A549 (cell line): ENCODE data around the gene GSDMA.

Source experiments
- CHD4 ChIP-seq: fragments of 200-600 bp; sonication (generic); IDR thresholded peaks from 2 replicates; pipeline ENCODE4 v1.6.1; 2016; ENCODE audit warnings: antibody characterized with exemption, mild to moderate bottlenecking, borderline replicate concordance
- EP300 ChIP-seq, 2 experiments: fragments of >200 bp; sonication (Bioruptor Twin); formaldehyde crosslinking; IDR thresholded peaks; 2 replicates in 1 of 2; 3 replicates in 1 of 2; pipeline ENCODE4 v1.6.1; 2016 to 2017
- HDAC2 ChIP-seq: fragments of 200-600 bp; sonication (generic); IDR thresholded peaks from 2 replicates; pipeline ENCODE4 v1.6.1; 2016
- POLR2A ChIP-seq: IDR thresholded peaks from 2 replicates; pipeline ENCODE4 v1.6.1; 2012; ENCODE audit warnings: mild to moderate bottlenecking, low read length
- RAD21 ChIP-seq, 2 experiments: fragments of >200 bp in 1 of 2; sonication (Bioruptor Twin) in 1 of 2; formaldehyde crosslinking in 1 of 2; IDR thresholded peaks in 1 of 2; conservative IDR thresholded peaks in 1 of 2; 2 replicates in 1 of 2; 3 replicates in 1 of 2; pipeline ENCODE4 v1.6.1; 2012 to 2018; ENCODE audit warnings: inconsistent platforms in 1 of 2
- TF ChIP-seq, protein P1 (sequence below): IDR thresholded peaks from 2 replicates; pipeline ENCODE4 v1.6.1; 2012; ENCODE audit warnings: low read depth, borderline replicate concordance
- TF ChIP-seq, protein P2 (sequence below): fragments of >200 bp; sonication (Bioruptor Twin); formaldehyde crosslinking; IDR thresholded peaks from 3 replicates; pipeline ENCODE4 v1.5.1; 2016

DNA sequence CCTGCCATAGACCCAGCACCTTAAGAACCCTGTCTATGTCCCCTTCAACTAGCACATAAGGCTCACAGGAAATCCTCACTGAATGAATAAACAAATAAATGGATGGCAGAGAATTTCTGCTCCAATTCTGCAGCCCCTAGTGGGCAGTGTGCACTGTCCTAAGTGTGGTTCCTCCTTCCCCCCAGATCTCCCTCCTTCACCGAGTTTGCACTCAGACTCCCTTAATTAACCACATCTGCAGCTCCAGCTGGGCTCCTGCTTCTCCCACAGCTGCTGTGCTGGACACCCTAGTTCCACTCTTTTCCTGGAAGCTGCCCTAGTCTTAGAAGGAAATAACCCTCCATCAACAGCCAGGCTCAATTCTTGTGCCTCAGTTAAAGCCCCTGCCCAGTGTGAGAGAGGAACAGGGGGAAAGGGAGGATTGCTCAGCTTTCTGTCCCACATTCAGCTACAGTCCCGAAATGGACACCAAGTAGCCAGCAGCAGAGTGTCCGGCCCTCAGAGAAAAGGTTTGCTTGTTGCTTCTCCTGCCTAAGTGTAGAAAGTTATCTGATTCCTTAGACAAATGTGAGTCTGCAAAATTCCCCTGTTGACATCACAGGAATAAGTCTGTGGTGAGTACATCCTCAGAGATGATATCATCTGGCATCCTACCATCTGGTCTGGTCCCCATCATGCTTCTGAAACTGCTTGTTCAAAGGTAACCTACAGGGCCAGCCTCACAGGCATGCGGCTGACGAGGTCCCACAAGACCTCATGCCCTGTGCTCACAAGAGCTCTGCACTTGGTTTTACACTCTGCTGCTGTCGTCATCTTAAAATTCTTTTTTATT lies 23.0 kb upstream of the GSDMA start:
- TF ChIP-seq RAD21 (conservative IDR thresholded peaks at IDR 0.05 in 1 of 2, IDR thresholded peaks at IDR 0.05 in 1 of 2) (peak; percentile 33 to 54; a peak in 3 of 5 replicates), CHD4 (no peak), HDAC2 (no peak), EP300 (IDR thresholded peaks at IDR 0.05) (no peak), POLR2A (no peak)
- TF ChIP-seq, protein P1, sequence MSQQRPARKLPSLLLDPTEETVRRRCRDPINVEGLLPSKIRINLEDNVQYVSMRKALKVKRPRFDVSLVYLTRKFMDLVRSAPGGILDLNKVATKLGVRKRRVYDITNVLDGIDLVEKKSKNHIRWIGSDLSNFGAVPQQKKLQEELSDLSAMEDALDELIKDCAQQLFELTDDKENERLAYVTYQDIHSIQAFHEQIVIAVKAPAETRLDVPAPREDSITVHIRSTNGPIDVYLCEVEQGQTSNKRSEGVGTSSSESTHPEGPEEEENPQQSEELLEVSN, result no peak
- TF ChIP-seq, protein P2, sequence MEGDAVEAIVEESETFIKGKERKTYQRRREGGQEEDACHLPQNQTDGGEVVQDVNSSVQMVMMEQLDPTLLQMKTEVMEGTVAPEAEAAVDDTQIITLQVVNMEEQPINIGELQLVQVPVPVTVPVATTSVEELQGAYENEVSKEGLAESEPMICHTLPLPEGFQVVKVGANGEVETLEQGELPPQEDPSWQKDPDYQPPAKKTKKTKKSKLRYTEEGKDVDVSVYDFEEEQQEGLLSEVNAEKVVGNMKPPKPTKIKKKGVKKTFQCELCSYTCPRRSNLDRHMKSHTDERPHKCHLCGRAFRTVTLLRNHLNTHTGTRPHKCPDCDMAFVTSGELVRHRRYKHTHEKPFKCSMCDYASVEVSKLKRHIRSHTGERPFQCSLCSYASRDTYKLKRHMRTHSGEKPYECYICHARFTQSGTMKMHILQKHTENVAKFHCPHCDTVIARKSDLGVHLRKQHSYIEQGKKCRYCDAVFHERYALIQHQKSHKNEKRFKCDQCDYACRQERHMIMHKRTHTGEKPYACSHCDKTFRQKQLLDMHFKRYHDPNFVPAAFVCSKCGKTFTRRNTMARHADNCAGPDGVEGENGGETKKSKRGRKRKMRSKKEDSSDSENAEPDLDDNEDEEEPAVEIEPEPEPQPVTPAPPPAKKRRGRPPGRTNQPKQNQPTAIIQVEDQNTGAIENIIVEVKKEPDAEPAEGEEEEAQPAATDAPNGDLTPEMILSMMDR, result peak; percentile 47
